Fibroblast of mammary gland (primary cell): ENCODE measurements around the gene EXD2.
"Not testable (repeated sequence)": the region's sequence is repeated elsewhere in the genome, so short reads cannot be mapped to it uniquely, and the experiment has no call there.

Source experiments
- DNase-seq: peaks from one replicate; pipeline ENCODE4 v3.0.0-alpha.2; 2010; ENCODE audit warnings: low read depth
- H3K4me3 ChIP-seq: 2 replicates; pipeline ENCODE4 v1.5.1; 2011; ENCODE audit warnings: low read depth, mild to moderate bottlenecking, low read length, moderate library complexity; ENCODE audit not compliant: control insufficient read depth
- CTCF ChIP-seq: conservative IDR thresholded peaks from 2 replicates; pipeline ENCODE4 v1.5.1; 2011; ENCODE audit warnings: low read depth, low read length, inconsistent platforms; ENCODE audit not compliant: control insufficient read depth, insufficient read depth

Gene EXD2

DNA sequence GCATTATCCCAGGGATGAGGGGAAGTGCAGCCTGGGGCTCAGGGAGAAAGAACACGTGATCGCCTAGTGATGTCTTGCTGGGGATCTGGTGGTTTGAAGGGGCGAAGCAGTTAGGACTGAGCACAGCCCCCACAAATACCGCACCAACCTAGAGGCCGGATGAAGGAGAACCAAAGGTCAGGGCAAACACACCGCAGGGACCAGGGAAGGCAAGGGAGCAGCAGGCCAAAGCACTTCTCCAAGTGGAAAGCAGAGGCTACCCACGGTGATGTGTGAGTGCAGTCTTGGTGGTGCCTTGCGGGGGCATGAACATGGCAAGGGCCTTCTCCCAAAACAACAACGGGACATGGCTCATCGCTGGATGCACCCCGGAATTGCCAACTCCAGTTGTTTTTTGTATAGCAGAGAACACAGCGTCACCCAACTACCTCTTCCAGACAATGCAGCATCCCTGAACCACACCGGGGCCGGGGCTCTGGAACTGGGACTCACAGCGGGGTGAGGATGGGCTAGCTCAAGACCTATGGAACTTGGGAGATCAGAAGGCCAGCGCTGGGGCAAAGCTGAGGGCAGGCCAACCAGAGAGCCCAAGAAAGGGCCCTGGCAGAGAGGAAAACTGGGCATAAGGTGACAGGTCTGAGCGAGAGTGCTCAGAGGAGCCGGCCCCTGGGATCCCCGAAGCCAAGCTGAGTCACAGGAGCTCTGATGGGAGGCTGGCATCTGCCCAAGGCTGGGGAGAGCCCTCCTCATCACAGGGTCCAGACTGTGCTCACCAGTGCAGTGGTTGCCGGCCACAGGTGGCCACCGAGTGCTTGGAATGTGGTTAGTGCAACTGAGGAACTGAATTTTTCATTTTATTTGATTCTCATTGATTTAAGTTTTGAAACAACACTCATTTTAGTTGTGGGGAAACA is 79.8 kb downstream of the EXD2 start:
- TF ChIP-seq CTCF: no peak
- peak; percentile 53 for DNase-seq
- no peak overlapping the region for H3K4me3 ChIP-seq

GRCh38 chr14:69274321-69274720 is 83.0 kb downstream of the EXD2 start:
- no peak for TF ChIP-seq CTCF
- DNase-seq: no peak
- no peak overlapping the region for H3K4me3 ChIP-seq

- TF ChIP-seq CTCF: no peak
- H3K4me3 ChIP-seq: no peak overlapping the region
- no peak for DNase-seq
Measured at GRCh38 chr14:69275331-69275730, 84.0 kb downstream of the EXD2 start.

- H3K4me3 ChIP-seq, DNase-seq: not testable (repeated sequence)
Measured at GRCh38 chr14:69277356-69277755, 86.1 kb downstream of the EXD2 start.

GRCh38 chr14:69280746-69281291 is 89.5 kb downstream of the EXD2 start:
- no peak for DNase-seq
- no peak overlapping the region for H3K4me3 ChIP-seq
- no peak for TF ChIP-seq CTCF

DNA sequence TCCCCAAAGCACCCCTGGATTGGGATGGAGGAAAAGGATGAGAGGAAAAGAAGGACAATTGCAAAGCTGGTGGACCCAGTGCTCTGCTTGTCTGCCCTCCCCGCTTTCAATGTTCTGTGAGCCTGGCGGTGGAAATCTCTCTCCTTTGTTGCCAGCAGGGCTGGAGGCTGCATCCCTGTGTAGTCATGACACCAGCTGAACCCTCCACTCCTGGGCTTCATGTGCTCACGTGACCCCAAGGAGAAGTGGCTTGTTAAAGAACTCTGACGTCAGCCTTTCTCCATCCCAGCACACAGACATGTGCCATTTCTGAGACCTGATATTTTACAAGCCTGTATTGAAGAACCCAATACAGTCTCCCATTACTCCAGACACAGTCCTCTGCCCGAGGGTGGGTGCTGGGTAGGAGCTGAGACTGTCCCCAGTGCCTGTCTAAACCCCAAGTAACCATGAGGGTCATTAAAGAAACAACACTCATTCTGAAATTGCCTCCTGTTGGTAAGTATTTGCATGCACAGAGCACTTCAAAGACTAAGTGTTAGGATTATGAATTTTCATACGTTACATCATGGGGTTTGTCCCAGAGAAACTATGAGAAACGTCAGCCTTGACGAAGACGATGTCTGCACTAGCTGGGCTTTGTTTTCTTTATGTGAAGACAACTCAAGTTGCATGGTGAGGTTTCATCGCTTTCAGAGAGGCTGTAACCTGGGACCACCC is 90.3 kb downstream of the EXD2 start:
- no peak overlapping the region for H3K4me3 ChIP-seq
- peak; percentile 34 for DNase-seq
- no peak for TF ChIP-seq CTCF

DNA sequence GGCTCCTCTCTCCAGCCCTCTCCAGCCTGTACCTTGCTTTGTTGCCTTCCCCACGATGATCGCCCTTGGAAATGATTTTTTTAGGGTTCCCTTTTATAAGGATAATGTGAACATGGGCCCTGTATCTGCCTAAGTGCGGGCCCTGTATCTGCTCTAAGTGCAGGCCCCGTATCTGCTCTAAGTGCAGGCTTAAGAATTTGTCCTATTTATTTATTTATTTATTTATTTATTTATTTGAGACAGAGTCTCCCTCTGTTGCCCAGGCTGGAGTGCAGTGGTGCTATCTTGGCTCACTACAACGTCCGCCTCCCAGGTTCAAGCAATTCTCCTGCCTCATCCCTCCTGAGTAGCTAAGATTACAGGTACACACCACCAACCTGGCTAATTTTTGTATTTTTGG is 91.2 kb downstream of the EXD2 start:
- H3K4me3 ChIP-seq: no peak overlapping the region
- no peak for DNase-seq
- TF ChIP-seq CTCF: no peak
